ENCODE results near the gene FBXO24.
"Not testable (repeated sequence)": the region's sequence is repeated elsewhere in the genome, so short reads cannot be mapped to it uniquely, and the experiment has no call there.

The FBXO24 gene

DNA sequence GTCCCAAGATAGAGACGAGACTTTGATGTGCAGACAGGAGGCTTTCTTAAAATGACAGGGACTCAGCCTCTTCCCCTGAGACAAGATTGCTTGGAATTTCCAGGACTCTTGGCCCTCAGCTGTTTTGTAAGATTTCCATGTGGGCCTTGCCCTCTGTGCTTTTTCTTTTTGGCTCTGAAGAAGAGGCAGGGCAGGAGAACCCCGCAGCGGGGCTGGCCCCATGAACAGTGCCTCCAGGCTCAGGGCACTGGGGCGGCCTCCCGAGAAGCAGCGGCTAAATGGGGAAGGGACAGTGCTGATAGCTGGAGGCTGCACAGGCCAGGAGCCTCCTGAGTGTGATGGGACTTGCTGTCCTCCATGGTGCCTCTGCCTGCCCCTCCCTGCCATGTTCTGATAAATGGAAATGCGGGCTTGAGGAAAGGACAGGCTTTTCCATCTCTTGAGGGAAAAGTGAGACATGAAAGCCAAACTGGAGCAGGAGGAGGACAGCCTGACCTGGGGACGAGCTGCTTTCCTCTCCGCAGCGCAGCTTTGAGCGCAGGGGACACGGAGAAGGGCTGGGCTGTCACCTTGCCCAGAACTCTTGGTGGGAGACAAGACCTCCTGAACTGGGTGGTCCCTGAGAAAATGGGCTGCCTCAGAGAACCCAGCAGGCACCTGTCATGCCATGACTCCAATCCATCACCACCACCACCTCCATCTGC lies 24.5 kb upstream of the FBXO24 start:
- DNase-seq (ENCODE audit: low read depth in 2 of 2) = no peak

DNA sequence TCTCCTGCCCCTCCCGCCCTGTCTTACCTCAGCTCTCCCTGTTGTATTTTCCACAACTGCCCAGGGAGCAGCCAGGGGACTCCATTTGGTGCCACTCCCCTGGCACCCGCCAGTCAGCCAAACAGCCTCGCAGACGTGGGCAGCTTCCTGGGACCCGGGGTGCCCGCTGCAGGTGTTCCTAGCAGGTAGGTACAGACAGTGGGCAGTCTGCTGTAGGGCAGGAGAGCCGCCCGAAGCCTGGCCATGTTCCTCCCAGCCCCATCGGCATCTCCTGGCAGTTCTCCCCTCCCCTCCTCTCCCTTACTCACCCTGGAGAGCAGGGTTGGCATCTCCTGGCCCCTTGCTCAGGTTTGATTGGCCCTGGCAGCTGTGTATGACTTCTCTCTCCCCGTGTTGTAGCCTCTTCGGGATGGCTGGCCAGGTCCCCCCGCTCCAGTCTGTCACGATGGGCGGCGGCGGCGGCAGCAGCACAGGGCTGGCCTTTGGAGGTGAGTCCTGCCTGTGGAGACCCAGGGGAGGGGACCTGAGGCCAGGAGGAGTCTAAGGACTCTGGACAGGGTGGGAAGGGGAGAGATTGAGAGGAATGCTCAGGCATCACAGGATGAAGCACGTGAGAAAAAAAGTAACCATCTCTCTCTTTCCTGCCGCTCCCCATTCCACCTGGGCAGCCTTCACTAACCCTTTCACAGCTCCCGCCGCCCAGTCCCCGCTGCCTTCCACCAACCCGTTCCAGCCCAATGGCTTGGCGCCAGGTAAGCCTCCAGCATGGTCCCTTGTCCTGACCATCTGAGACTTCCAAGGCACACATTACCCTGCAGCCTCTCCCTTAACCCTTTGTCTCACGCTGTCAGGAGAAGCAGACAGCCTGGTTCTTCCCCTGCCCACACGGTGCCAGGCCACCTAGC lies 23.7 kb upstream of the FBXO24 start:
- DNase-seq (ENCODE audit: low read depth in 2 of 2) = no peak

DNA sequence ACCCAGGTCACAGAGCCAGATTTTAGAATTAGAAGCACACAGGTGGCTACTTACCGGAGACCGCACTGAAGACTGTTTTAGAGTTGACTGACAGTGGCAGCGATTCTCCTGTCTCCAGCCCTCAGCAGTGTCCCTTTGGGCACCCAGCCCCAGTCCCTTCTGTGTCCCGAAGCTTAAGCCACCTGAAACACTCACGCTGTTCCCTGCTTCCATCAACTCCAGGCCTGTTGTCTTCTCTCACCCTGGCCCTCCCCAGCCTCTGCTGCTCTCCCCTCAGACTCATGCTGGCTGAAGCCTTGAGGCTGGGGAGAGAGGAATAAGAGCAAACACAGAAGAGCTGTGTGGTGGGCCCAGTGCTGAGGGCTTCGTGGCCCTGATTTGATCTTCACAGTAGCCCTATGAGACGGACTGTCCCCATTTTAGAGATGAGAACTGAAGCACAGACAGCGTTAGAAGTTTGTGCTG lies 23.0 kb upstream of the FBXO24 start:
- DNase-seq (ENCODE audit: low read depth in 2 of 2) = no peak

DNA sequence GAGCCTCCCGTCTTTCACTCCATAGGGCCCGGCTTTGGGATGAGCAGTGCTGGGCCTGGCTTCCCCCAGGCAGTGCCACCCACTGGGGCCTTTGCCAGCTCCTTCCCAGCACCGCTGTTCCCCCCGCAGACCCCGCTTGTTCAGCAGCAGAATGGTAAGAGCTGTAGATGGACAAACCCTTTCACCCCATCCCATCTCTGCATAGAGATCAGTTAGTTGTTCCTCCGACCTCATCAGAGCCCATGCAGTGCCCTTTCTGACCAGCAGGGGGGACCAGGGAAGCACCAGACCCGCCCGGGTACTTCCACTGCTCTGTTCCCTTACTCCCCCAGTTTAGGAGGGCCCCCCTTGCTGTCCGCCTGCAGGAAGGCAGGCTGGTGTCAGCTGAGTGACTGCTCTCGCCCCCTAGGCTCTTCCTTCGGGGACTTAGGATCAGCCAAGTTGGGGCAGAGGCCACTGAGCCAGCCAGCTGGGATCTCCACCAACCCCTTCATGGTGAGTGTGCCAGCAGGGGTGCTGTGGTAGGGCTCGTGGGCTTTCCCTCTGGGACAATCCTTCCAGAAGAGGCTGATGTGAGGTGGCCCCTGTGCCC lies 22.2 kb upstream of the FBXO24 start:
- DNase-seq (ENCODE audit: low read depth in 2 of 2) = peak; percentile 60 to 78

DNA sequence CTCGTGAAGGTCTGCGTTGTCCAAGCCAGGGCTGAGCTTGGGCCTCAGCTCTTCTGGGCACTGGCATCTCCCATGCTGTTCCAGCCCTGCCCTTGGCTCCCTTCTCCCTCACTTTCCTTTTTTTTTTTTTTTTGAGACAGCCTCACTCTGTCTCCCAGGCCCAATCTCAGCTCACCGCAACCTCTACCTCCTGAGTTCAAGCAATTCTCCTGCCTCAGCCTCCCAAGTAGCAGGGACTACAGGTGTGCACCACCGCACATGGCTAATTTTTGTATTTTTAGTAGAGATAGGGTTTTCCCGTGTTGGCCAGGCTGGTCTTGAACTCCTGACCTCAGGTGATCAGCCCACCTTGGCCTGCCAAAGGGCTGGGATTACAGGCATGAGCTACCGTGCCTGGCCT lies 21.7 kb upstream of the FBXO24 start:
- DNase-seq (ENCODE audit: low read depth in 2 of 2) = not testable (repeated sequence)

DNA sequence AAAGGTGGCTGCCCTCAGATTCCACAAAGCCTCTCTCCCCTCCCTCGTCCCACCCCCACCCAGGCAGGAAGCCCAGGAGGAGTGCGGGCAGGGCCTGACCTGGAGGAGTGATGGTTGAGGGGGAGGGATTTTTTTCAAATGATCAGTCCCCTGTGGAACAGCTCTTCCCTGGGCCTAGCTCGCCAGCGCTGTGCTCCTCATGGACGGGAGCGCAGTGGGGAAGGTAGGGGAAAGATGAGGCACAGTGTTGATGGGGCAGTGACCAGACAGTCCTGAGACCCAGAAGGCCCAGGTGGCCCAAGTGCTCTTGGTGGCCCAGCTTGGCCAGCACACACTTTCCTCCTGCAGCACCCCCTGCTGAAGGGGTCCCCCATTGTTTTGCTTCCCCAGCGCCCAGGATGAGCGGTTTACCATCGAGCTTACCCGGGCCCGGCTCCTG lies 21.0 kb upstream of the FBXO24 start:
- DNase-seq (ENCODE audit: low read depth in 2 of 2) = no peak

DNA sequence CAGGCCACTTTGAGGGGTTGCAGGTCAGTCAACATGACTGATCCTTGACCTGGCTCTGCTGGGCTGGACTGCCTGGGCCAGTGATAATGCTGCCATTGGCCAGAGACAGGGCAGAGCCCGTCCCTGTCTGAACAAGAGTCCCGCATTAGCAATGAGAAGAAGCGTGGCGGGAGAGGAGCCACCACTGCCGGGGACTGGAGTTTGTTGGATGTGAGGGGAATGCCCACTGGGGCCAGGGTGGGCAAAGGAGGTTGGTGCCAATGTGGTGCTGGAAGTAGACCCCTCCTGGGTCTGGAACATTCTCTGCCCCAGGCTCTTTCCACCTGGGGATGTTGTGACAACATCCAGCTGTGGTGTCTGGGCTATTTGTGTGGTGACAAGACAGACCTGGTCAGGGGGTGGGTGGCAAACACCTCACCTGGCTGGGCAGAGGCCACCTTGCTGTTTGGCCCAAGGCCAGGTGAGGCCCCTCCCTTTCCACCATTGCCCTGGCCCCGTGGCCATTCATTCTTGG lies 20.1 kb upstream of the FBXO24 start:
- DNase-seq (ENCODE audit: low read depth in 2 of 2) = no peak

DNA sequence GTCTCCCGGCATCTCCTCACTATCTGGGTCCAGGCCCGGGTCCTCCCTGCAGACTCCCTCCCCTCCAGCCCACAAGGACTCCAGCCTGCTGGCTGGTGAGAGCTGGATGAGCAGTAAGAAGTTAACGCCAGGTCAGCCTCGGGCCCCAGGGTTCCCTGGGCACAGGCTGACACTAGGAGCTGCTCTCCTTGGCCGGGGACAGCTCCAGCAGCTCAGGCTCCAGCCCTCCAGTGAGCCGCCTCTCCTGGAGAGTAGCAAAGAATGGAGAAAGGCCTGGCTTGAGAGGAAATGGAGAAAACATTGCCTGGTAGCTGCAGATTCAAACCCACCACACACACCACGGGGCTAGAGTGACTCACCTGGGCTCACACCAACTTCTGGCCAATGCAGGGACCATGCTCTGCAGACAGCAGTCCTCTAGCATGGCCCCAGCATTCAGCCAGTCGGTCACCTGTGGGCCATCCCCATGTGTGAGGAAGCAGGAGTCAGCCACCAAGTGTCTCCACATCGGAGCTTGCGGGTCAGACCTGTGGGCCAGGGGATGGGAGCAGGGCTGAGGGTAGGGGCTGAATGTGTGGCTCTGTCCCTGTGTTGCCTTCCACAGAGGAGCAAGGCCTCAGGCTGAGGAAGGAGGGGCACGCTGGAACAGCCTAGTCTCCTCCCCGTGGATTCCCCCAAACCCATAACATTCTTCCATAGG lies 18.9 kb upstream of the FBXO24 start:
- DNase-seq (ENCODE audit: low read depth in 2 of 2) = no peak

DNA sequence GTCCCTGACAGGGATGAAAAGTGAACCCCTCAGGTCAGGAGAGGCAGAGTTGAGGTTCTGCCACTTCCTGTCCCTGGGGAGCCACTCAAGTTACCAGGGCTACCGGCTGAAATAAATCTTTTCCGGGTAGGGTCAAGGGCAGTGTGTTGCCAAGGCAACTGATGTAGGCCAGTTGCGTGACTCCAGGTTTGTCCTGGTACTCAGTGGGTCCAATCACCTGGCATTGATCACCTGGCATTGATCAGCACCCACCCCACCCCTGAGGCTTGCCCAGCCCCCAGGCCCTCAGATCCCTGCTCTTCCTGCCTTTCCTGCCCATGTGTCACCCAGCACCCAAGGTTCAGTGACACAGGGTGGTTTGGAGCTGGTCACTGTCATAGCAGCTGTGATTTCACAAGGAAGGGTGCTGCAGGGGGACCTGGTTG lies 18.4 kb upstream of the FBXO24 start:
- no peak for DNase-seq (ENCODE audit: low read depth in 2 of 2)

DNA sequence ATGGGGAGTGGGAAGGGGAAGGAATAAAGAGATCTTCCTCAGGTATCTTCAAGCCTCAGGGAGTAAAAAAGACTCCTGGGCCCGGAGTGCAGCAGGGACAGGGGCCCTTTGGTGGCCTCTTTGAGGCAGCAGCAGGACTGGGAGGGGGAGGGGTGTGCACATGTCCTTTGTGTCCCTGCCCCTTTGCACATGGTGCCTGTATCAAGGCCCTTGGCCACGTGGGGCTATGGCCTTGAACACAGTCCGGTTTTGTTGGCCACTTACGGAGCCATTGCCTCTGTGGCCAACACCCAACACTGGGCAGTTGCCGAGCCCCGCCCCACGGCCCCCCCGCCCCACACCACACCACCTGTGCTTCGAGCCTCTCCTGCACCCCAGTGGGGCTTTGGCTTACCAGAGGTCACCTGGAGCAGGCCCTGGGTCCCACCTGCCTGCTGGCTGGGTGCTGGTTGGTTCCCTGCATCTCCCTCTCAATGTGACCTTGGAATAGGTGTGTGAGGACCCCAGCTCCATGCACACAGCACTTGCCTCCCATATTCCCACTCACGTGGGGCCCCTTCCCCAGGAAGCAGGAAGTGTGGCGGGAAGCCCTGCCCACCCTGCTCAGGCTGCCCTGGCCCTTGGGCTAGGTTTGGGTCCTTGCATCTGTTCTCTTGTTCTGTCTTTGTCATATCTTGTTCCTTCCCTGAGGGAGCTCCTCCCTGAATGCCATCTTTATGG lies 17.8 kb upstream of the FBXO24 start:
- DNase-seq (ENCODE audit: low read depth in 2 of 2) = no peak

DNA sequence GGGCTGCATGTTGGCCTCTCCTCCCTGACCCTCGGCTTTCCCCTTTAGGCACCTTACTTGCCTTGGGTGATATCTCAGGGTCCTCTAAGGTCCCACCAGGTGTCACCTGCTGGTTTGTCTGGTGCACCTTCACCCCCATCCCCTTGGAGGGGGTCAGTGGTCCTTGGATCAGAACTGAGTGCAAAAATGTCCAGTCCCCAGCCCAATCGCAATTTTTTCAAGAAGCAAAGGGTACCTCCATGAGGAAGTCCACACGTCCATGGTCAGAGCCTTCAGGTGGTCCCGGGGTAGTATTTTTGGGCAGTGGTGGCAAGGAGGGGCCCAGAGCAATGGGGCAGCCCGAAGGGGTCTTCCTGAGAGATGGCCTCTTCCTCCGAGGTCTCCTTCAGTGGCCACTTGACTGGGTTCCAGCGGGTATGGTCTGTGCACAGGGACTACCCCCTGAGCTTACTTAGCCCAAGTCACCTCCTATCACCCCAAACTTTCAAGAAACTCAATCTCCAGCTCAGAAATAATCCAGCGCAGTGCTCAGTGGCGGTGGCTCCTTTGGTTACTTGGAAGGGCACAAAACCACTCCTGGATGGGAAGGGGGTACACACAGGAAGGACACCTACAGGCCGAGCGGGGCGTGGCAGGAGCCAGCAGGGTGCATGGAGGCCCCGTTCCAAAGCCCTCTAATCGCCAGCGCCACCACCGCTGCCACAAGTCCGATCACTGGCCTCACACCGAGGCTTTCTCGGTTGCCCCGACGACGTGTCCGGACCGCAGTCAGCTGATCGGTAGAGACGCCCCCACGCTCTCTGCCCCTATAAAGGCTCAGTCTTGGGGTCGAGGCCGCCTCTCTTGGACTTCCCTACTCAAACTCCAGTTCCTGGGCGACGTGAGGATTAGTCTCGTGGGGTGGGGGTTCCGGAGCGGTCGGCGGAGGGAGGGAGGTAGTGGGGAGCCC lies 17.0 kb upstream of the FBXO24 start:
- DNase-seq (ENCODE audit: low read depth in 2 of 2) = no peak

DNA sequence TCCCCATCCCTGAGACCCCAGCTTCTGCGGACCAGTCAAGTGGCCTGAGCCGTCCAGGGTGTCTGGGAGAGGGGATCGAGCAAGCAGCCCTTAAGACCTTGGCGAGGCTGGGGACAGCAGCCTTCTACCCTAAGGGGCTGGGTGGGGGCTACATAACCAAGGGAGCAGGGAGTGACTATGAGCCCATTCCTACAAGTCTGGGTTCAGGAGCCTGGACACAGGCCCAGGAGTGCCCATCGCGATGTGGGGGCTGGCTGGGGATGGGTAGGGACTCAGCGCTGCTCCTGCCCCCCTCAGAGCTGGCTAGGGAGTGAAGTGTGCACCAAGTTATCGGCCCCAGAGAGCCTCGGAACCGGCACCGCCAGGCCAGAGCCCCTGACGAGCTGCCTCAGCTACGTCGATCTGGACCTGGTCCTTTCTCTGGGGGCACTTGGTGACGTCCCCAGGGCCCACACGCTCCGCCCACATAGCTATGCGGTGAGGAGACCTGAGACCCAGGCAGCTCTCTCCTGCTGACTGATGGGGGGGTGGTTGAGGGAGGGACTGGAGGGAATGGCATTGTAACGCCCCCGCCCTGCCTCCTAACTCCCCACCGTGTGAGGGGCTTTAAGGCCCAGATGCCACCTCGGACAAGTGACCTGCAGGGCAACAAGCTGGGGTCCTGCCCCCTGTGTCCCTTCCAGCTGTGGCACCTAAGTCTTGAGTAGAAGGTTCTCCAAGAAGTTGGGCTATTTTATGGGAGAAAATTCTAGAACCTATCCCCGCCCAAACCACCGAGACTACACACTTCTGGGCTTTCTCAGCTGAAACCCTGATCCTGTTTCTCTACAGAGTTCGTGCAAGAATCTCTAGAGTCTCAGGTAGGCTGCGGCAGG lies 14.9 kb upstream of the FBXO24 start:
- no peak for DNase-seq (ENCODE audit: low read depth in 2 of 2)

DNA sequence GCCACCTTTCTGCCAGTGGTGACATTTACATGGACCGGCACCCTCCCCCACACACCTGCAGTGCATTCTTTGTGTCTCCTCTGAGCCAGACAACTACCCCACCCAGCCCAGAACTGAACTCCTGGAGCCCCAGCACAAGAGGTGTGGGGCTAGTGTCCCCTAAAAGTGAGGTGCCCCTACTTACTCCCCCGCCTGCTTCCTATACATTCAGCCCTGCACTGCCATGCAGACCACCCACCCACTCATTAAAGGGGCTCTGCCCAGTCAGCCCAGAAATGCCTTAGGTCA lies 14.4 kb upstream of the FBXO24 start:
- no peak for DNase-seq (ENCODE audit: low read depth in 2 of 2)

DNA sequence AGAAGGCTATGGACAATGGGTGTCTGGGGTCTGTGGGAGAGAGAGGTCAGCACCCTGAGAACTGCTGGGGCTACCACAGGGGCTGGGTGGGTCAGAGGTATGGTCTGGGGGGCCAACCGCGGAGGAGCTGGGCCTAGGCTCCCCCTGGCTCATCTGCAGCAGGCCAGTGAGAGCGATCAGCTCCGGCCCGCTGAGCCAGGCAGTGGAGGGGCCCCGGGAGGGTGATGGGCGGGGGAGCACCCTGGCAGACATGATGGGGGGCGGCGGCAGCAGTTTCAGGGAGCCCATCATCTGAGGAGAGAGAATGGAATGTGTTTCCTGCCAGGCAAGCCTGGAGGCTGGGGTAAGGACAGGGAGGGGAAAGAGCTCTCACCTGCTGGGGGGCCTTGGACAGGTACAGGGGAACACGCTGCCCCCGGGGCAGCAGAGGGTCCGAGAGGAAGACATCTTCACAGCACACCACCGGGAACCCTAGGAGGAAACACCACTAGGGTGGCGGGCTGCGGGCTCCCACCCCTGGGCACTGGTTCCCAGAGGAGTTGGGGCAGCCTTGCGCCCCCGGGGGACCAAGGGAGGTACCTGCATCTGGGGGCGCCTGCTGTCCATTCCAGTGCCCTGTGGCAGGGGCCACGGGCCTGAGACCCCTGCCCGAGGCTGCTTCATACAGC lies 13.7 kb upstream of the FBXO24 start:
- no peak for DNase-seq (ENCODE audit: low read depth in 2 of 2)

DNA sequence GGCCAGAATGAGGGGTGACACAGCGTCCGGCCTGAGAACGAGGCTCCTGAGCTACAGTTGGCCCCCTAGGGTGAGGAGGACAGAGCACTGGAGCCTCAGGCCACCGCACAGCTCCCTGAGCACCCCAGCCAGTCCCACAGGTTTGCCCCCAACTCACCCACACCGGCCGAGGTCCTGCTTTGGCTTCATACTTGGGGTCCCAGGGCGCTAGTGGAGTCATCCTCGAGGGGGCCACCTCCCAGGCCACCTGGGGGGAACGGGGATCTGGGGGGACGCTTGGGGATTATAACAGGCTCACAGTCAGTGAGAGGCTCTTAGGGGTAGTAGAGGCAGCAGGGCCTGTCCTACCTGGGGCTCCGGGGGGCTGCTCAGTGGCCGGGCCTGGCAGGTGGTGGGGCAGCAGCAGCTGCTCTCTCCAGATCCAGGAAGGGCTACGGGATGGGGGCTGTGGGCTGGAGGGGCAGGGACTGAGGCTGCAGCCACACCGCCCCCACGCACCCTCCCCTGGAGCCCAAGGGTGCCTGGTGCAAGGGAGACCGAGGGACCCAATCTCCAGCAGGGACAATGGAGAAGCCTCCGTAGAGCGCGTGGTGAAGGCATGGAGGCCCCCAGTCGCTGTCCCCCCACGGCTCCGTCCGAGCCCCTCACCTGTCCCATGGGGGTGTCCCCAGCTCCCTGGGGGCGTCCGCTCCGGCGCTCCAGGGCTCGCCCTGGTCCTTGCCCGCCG lies 13.0 kb upstream of the FBXO24 start:
- DNase-seq (ENCODE audit: low read depth in 2 of 2) = no peak

DNA sequence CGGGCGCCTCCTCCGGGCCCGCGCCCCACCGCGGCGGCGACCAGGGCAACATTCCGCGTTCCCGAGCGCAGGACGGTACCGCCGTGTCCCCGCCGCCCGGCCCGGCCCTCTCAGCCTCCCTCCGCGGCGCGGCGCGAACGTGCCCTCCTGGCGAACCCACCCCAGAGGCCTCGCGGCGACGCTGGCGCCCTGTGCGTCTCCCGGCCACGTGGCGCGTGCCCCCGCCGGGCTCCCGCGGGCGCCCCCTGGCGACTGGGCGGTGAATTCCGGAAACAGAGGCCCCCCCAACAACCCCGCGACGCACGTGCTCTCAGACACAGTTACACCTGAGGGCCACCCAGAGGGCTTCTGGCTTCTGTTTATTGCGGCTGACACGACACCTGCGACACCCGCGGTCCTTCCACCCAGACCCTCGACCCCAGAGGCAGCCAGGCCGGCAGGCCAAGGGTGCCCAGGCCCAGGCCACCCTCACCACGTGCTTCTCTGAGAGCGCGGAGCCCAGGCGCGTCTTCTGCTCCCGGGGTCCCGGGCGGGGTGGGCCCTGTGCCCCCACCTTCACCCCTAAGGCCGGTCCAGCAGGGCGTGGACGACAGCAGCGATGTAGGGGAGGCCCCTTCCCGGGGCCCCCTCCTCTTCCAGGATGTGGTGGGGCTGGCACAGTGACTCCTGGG lies 12.3 kb upstream of the FBXO24 start, which contains the start of gene SAP25:
Gene SAP25, minus strand, starts transcription at position 210 of the 671 bp plus-strand sequence. Its CDS starts 158 bp downstream, at position 52.
- no peak for DNase-seq (ENCODE audit: low read depth in 2 of 2)

Measured in stimulated activated CD4-positive, alpha-beta T cell treated with anti-CD3 and anti-CD28 coated beads, Interleukin-15, amount 100 ng/mL, for 48 hours (primary cell).